WTC11 (cell line): Measurements from ENCODE around the gene BCAS1. TPM values are rescaled to one million over a fixed set of nuclear protein-coding genes. Genes with fewer than 3 reads are reported as not detected.

Source experiments
- ATAC-seq: fragments of 200-7000 bp; cut with Tn5 transposase; 2 replicates; pipeline ENCODE4 v1.10.0; 2021; ENCODE audit warnings: mild to moderate bottlenecking, moderate library complexity
- CTCF ChIA-PET: fragments of 300-600 bp; sonication (Branson Sonifier 250); formaldehyde crosslinking; loops from one replicate; lab custom pipeline; 2021; ENCODE audit warnings: antibody characterized with exemption; lab: Charles Lee
- POLR2A ChIA-PET: fragments of 350-600 bp; sonication (Branson Sonifier 250); formaldehyde crosslinking; loops from one replicate; lab custom pipeline; 2021; ENCODE audit warnings: antibody characterized with exemption; lab: Charles Lee
- DNase-seq: peaks from one replicate; pipeline ENCODE4 v3.0.0; 2021; ENCODE audit warnings: low spot score
- H3K27ac Mint-ChIP-seq: 2 replicates; pipeline ENCODE4 v1.8.0; 2021; ENCODE audit warnings: mixed read lengths
- H3K27me3 Mint-ChIP-seq: 2 replicates; pipeline ENCODE4 v1.8.0; 2021; ENCODE audit warnings: low read depth, mild to moderate bottlenecking, moderate library complexity, mixed read lengths
- H3K36me3 Mint-ChIP-seq: 2 replicates; pipeline ENCODE4 v1.8.0; 2021; ENCODE audit warnings: mixed read lengths
- H3K4me1 Mint-ChIP-seq: 2 replicates; pipeline ENCODE4 v1.8.0; 2022; ENCODE audit warnings: mixed read lengths
- H3K4me3 Mint-ChIP-seq: 2 replicates; pipeline ENCODE4 v1.8.0; 2021; ENCODE audit warnings: mild to moderate bottlenecking, moderate library complexity, mixed read lengths
- H3K9me3 Mint-ChIP-seq: 2 replicates; pipeline ENCODE4 v1.8.0; 2021; ENCODE audit warnings: mixed read lengths
- ETV6 ChIP-seq: sonication (generic); formaldehyde crosslinking; IDR thresholded peaks from 2 replicates; pipeline ENCODE4 v1.8.1; 2022; ENCODE audit warnings: mild to moderate bottlenecking, missing genetic modification reagents
- FOXK1 ChIP-seq: sonication (generic); formaldehyde crosslinking; IDR thresholded peaks from 2 replicates; pipeline ENCODE4 v1.8.0; 2022; ENCODE audit warnings: mild to moderate bottlenecking, moderate library complexity, missing genetic modification reagents
- GTF2I ChIP-seq: fragments of 250-450 bp; sonication (Bioruptor Pico); conservative IDR thresholded peaks from 2 replicates; pipeline ENCODE4 v1.4.0; 2021; ENCODE audit warnings: mild to moderate bottlenecking
- MXD4 ChIP-seq: fragments of 250-450 bp; sonication (Bioruptor Pico); IDR thresholded peaks from 2 replicates; pipeline ENCODE4 v1.8.0; 2021; ENCODE audit warnings: mild to moderate bottlenecking, moderate library complexity, borderline replicate concordance
- NR1H2 ChIP-seq: sonication (generic); formaldehyde crosslinking; IDR thresholded peaks from 2 replicates; pipeline ENCODE4 v1.9.0; 2021; ENCODE audit warnings: mild to moderate bottlenecking, moderate library complexity, missing genetic modification reagents
- NR3C1 ChIP-seq: sonication (generic); formaldehyde crosslinking; conservative IDR thresholded peaks from 2 replicates; pipeline ENCODE4 v1.8.1; 2023; ENCODE audit warnings: low read depth, mild to moderate bottlenecking, missing genetic modification reagents
- OVOL2 ChIP-seq: fragments of 250-450 bp; sonication (Bioruptor Pico); IDR thresholded peaks from 2 replicates; pipeline ENCODE4 v1.9.0; 2021; ENCODE audit warnings: mild to moderate bottlenecking, borderline replicate concordance
- PRRX2 ChIP-seq: fragments of 250-450 bp; sonication (Bioruptor Pico); IDR thresholded peaks from 2 replicates; pipeline ENCODE4 v1.8.0; 2021; ENCODE audit warnings: mild to moderate bottlenecking
- SMAD4 ChIP-seq: sonication (generic); formaldehyde crosslinking; IDR thresholded peaks from 2 replicates; pipeline ENCODE4 v1.8.0; 2022; ENCODE audit warnings: mild to moderate bottlenecking, missing genetic modification reagents
- SP1 ChIP-seq: sonication (generic); formaldehyde crosslinking; conservative IDR thresholded peaks from 2 replicates; pipeline ENCODE4 v1.8.1; 2022; ENCODE audit warnings: missing genetic modification reagents
- ZNF138 ChIP-seq: sonication (generic); formaldehyde crosslinking; conservative IDR thresholded peaks from 2 replicates; pipeline ENCODE4 v1.8.1; 2022; ENCODE audit warnings: mild to moderate bottlenecking, moderate library complexity, missing genetic modification reagents
- ZNF219 ChIP-seq: sonication (generic); formaldehyde crosslinking; IDR thresholded peaks from 2 replicates; pipeline ENCODE4 v1.8.0; 2023; ENCODE audit warnings: missing genetic modification reagents, mild to moderate bottlenecking, borderline replicate concordance
- ZNF423 ChIP-seq: fragments of 250-450 bp; sonication (Bioruptor Pico); IDR thresholded peaks from 2 replicates; pipeline ENCODE4 v2.1.2; 2022; ENCODE audit warnings: mild to moderate bottlenecking, moderate library complexity
- total RNA-seq: library from RNA; stranded (reverse); gene quantifications from 3 replicates; pipeline ENCODE4 v1.2.3, GENCODE V29; 2021
- TF ChIP-seq, protein P1 (sequence below): sonication (generic); formaldehyde crosslinking; IDR thresholded peaks from 2 replicates; pipeline ENCODE4 v1.8.1; 2023; ENCODE audit warnings: mild to moderate bottlenecking, moderate library complexity, missing genetic modification reagents
- TF ChIP-seq, protein P2 (sequence below): fragments of 250-450 bp; sonication (Bioruptor Pico); IDR thresholded peaks from 2 replicates; pipeline ENCODE4 v1.9.0; 2021; ENCODE audit warnings: moderate library complexity, mild to moderate bottlenecking, inconsistent platforms, borderline replicate concordance
- TF ChIP-seq, protein P3 (sequence below): sonication (generic); formaldehyde crosslinking; conservative IDR thresholded peaks from 2 replicates; pipeline ENCODE4 v1.8.1; 2023; ENCODE audit warnings: mild to moderate bottlenecking, low read depth, missing genetic modification reagents, moderate library complexity
- TF ChIP-seq, protein P4 (sequence below): fragments of 250-450 bp; sonication (Bioruptor Pico); IDR thresholded peaks from 2 replicates; pipeline ENCODE4 v1.9.0; 2021; ENCODE audit warnings: mild to moderate bottlenecking
- TF ChIP-seq, protein P5 (sequence below): sonication (generic); formaldehyde crosslinking; IDR thresholded peaks from 2 replicates; pipeline ENCODE4 v1.8.1; 2023; ENCODE audit warnings: mild to moderate bottlenecking, missing genetic modification reagents
- TF ChIP-seq, protein P6 (sequence below): sonication (generic); formaldehyde crosslinking; IDR thresholded peaks from 2 replicates; pipeline ENCODE4 v1.8.0; 2022; ENCODE audit warnings: mild to moderate bottlenecking, missing genetic modification reagents
- TF ChIP-seq, protein P7 (sequence below): sonication (generic); formaldehyde crosslinking; IDR thresholded peaks from 2 replicates; pipeline ENCODE4 v1.8.0; 2023; ENCODE audit warnings: mild to moderate bottlenecking, missing genetic modification reagents

Gene BCAS1
- total RNA-seq, 1 experiment from 2014 or later, result 0.11 TPM

DNA sequence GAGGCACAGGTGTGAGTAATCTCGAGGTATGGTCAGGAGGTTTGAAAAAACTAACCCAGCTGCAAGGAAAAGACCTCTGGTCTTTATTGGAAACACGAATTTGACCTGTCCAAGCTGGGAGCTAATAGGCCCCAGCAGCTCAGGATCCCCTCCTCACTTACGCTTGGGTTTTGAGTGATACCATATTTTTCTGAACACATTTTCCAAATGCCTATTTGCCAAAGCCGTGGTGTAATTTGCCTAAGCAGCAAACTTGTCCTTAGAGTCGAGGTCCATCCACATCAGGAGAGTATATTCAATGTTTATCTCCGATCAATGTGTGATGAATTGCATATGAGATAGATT, 128.0 kb downstream of the BCAS1 start:
- Mint-ChIP-seq H3K4me1 (peaks cover 55% of the 10 kb centered on the region), H3K36me3 (no peaks in the 10 kb centered on the region), H3K4me3 (no peak overlapping the region), H3K27ac (peak overlapping the region; percentile 80), H3K9me3 (no peaks in the 10 kb centered on the region), H3K27me3 (no peaks in the 10 kb centered on the region)
- TF ChIP-seq GTF2I (CRISPR knock-in tag), result no peak
- TF ChIP-seq, protein P1, sequence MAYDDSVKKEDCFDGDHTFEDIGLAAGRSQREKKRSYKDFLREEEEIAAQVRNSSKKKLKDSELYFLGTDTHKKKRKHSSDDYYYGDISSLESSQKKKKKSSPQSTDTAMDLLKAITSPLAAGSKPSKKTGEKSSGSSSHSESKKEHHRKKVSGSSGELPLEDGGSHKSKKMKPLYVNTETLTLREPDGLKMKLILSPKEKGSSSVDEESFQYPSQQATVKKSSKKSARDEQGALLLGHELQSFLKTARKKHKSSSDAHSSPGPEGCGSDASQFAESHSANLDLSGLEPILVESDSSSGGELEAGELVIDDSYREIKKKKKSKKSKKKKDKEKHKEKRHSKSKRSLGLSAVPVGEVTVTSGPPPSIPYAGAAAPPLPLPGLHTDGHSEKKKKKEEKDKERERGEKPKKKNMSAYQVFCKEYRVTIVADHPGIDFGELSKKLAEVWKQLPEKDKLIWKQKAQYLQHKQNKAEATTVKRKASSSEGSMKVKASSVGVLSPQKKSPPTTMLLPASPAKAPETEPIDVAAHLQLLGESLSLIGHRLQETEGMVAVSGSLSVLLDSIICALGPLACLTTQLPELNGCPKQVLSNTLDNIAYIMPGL, result no peak
- no peak for TF ChIP-seq NR1H2
- TF ChIP-seq ZNF219 (CRISPR knock-in tag), result no peak
- TF ChIP-seq, protein P2, sequence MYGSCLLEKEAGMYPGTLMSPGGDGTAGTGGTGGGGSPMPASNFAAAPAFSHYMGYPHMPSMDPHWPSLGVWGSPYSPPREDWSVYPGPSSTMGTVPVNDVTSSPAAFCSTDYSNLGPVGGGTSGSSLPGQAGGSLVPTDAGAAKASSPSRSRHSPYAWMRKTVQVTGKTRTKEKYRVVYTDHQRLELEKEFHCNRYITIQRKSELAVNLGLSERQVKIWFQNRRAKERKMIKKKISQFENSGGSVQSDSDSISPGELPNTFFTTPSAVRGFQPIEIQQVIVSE, result no peak
- TF ChIP-seq, protein P3, sequence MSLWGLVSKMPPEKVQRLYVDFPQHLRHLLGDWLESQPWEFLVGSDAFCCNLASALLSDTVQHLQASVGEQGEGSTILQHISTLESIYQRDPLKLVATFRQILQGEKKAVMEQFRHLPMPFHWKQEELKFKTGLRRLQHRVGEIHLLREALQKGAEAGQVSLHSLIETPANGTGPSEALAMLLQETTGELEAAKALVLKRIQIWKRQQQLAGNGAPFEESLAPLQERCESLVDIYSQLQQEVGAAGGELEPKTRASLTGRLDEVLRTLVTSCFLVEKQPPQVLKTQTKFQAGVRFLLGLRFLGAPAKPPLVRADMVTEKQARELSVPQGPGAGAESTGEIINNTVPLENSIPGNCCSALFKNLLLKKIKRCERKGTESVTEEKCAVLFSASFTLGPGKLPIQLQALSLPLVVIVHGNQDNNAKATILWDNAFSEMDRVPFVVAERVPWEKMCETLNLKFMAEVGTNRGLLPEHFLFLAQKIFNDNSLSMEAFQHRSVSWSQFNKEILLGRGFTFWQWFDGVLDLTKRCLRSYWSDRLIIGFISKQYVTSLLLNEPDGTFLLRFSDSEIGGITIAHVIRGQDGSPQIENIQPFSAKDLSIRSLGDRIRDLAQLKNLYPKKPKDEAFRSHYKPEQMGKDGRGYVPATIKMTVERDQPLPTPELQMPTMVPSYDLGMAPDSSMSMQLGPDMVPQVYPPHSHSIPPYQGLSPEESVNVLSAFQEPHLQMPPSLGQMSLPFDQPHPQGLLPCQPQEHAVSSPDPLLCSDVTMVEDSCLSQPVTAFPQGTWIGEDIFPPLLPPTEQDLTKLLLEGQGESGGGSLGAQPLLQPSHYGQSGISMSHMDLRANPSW, result no peak
- no peak for TF ChIP-seq SMAD4
- TF ChIP-seq, protein P4, sequence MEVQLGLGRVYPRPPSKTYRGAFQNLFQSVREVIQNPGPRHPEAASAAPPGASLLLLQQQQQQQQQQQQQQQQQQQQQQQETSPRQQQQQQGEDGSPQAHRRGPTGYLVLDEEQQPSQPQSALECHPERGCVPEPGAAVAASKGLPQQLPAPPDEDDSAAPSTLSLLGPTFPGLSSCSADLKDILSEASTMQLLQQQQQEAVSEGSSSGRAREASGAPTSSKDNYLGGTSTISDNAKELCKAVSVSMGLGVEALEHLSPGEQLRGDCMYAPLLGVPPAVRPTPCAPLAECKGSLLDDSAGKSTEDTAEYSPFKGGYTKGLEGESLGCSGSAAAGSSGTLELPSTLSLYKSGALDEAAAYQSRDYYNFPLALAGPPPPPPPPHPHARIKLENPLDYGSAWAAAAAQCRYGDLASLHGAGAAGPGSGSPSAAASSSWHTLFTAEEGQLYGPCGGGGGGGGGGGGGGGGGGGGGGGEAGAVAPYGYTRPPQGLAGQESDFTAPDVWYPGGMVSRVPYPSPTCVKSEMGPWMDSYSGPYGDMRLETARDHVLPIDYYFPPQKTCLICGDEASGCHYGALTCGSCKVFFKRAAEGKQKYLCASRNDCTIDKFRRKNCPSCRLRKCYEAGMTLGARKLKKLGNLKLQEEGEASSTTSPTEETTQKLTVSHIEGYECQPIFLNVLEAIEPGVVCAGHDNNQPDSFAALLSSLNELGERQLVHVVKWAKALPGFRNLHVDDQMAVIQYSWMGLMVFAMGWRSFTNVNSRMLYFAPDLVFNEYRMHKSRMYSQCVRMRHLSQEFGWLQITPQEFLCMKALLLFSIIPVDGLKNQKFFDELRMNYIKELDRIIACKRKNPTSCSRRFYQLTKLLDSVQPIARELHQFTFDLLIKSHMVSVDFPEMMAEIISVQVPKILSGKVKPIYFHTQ (CRISPR knock-in tag), result no peak
- TF ChIP-seq OVOL2 (CRISPR knock-in tag), result no peak
- TF ChIP-seq ZNF138 (CRISPR knock-in tag), result no peak
- TF ChIP-seq, protein P5, sequence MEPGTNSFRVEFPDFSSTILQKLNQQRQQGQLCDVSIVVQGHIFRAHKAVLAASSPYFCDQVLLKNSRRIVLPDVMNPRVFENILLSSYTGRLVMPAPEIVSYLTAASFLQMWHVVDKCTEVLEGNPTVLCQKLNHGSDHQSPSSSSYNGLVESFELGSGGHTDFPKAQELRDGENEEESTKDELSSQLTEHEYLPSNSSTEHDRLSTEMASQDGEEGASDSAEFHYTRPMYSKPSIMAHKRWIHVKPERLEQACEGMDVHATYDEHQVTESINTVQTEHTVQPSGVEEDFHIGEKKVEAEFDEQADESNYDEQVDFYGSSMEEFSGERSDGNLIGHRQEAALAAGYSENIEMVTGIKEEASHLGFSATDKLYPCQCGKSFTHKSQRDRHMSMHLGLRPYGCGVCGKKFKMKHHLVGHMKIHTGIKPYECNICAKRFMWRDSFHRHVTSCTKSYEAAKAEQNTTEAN, result no peak
- DNase-seq (no peak), ATAC-seq (no peak)
- ChIA-PET POLR2A (no interaction called here), CTCF (interaction anchor here (0.5 to 2.6 kb wide), 11 partner anchors 24 to 529 kb away, joined by 3 to 13 read pairs (median 3); partner anchors contain the start of gene ZNF217)

DNA sequence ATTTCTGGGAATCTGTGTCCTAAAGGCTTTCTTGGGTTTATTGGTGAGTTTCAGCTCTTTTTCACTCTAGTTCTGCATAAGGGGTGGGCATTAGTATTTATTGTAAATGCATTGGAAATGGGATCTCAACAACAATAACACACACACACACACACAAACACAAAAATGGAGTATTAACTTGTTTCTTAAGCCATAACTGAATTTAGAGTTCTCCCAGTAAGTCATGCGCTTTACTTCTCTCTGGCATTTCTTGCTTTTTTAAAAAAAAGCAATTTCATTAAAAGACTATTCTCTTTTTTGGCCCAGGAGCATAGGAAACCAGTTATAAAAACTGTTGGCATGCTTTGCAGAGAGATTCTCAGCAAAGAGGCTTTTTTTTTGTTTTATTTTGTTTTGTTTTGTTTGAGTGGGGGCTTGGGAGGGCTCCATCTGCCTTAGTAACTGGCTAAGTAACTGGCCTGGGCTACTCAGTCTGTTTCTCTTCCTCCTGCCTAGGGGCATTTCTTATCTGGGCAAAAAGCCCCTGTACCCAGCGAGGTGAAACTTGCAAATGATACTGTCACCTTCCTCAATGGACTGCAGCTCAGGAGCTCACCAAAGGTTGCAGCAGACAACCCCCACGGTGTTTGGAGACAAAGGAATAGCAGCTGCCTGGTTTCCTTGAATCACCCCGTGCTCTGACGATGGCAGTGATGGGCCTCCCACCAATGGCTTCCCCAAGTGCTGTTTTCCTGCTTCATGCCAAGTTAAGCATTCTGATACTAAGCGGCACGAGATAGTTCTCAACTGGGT, 128.5 kb downstream of the BCAS1 start:
- Mint-ChIP-seq H3K4me1 (peaks cover 56% of the 10 kb centered on the region), H3K9me3 (no peaks in the 10 kb centered on the region), H3K27me3 (no peaks in the 10 kb centered on the region), H3K4me3 (no peak overlapping the region), H3K27ac (peak overlapping the region; percentile 80), H3K36me3 (no peaks in the 10 kb centered on the region)
- peak; percentile 71 for ATAC-seq
- peak; percentile 34 for DNase-seq
- ChIA-PET CTCF (interaction anchor here (0.5 to 2.6 kb wide), 16 partner anchors 16 to 529 kb away, joined by 3 to 13 read pairs (median 4); partner anchors contain the start of gene ZNF217), POLR2A (interaction anchor here (1.0 kb wide), 1 partner anchor 380 kb away, joined by 3 read pairs; no protein-coding TSS in a partner anchor)
- peak; percentile 32; the same call in 1 of the 2 replicates for TF ChIP-seq FOXK1 (CRISPR knock-in tag)
- TF ChIP-seq NR3C1 (CRISPR knock-in tag), result no peak
- TF ChIP-seq SMAD4, result no peak
- TF ChIP-seq SP1 (CRISPR knock-in tag), result no peak
- TF ChIP-seq, protein P6, sequence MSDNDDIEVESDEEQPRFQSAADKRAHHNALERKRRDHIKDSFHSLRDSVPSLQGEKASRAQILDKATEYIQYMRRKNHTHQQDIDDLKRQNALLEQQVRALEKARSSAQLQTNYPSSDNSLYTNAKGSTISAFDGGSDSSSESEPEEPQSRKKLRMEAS, result peak; percentile 47; the same call in 1 of the 2 replicates
- no peak for TF ChIP-seq PRRX2 (CRISPR knock-in tag)
- TF ChIP-seq ZNF423 (CRISPR knock-in tag), result 0 out of 2 replicates have a peak, but pooled peaks have one; percentile 15
- TF ChIP-seq, protein P7, sequence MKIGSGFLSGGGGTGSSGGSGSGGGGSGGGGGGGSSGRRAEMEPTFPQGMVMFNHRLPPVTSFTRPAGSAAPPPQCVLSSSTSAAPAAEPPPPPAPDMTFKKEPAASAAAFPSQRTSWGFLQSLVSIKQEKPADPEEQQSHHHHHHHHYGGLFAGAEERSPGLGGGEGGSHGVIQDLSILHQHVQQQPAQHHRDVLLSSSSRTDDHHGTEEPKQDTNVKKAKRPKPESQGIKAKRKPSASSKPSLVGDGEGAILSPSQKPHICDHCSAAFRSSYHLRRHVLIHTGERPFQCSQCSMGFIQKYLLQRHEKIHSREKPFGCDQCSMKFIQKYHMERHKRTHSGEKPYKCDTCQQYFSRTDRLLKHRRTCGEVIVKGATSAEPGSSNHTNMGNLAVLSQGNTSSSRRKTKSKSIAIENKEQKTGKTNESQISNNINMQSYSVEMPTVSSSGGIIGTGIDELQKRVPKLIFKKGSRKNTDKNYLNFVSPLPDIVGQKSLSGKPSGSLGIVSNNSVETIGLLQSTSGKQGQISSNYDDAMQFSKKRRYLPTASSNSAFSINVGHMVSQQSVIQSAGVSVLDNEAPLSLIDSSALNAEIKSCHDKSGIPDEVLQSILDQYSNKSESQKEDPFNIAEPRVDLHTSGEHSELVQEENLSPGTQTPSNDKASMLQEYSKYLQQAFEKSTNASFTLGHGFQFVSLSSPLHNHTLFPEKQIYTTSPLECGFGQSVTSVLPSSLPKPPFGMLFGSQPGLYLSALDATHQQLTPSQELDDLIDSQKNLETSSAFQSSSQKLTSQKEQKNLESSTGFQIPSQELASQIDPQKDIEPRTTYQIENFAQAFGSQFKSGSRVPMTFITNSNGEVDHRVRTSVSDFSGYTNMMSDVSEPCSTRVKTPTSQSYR (CRISPR knock-in tag), result 0 out of 2 replicates have a peak, but pooled peaks have one; percentile 53
- no peak for TF ChIP-seq MXD4 (CRISPR knock-in tag)
- TF ChIP-seq ETV6 (CRISPR knock-in tag), result peak; percentile 63; the same call in 1 of the 2 replicates
